ENCODE data around the gene FYB1.

FYB1 gene

DNA sequence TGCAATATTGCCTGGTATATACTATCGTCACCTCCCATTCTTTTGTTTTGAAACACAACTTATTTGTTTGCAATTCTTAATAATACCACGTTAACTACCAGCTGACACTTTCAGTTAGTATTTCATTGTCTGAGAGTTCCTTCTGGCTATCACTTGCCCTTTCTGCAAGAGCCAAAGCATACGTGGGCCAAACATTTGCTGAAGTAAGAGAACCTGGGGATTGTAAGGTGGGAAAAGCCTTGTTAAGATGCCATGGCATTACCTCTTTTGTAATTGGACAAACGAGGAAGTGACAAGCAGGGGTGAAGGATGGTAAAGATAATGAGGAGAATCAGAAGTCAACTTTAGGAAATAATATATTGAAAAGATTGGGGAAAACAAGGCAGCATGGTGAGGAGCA, 47.7 kb downstream of the FYB1 start:
- Histone ChIP-seq H3K36me3 (no peaks in the 10 kb centered on the region), H3K9me3 (no peaks in the 10 kb centered on the region), H3K4me1 (no peaks in the 10 kb centered on the region), H3K27me3 (peaks cover 6% of the 10 kb centered on the region; the same call in 1 of the 2 replicates), H3K4me3 (ENCODE audit: low read depth, low read length) (no peak overlapping the region)
- TF ChIP-seq, protein P1, sequence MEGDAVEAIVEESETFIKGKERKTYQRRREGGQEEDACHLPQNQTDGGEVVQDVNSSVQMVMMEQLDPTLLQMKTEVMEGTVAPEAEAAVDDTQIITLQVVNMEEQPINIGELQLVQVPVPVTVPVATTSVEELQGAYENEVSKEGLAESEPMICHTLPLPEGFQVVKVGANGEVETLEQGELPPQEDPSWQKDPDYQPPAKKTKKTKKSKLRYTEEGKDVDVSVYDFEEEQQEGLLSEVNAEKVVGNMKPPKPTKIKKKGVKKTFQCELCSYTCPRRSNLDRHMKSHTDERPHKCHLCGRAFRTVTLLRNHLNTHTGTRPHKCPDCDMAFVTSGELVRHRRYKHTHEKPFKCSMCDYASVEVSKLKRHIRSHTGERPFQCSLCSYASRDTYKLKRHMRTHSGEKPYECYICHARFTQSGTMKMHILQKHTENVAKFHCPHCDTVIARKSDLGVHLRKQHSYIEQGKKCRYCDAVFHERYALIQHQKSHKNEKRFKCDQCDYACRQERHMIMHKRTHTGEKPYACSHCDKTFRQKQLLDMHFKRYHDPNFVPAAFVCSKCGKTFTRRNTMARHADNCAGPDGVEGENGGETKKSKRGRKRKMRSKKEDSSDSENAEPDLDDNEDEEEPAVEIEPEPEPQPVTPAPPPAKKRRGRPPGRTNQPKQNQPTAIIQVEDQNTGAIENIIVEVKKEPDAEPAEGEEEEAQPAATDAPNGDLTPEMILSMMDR (IDR thresholded peaks at IDR 0.05; ENCODE audit: low read depth, low read length) = no peak
- DNase-seq = no peak

DNA sequence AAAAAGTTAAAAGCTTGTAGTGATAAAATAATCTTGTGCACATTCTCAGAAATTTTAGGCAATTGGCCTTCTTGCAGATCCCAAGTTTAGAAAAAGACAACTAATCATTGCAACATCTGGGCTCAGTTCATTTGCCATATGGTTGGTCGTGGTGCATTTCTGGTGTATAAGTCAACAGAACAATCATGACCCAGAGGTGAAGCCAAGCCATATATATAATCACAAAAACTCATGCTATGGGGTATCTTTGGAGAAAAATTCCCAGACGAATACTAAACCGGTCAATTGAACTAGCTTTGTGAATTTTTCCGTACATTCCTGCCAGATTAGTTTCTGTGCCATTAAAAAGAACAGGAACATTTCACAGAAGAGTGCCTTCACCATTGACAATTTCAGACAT, 50.3 kb downstream of the FYB1 start:
- TF ChIP-seq, protein P1 (IDR thresholded peaks at IDR 0.05; ENCODE audit: low read depth, low read length) = no peak
- no peak overlapping the region for H3K4me3 ChIP-seq (ENCODE audit: low read depth, low read length)
- H3K4me1 ChIP-seq = no peaks in the 10 kb centered on the region
- 0 out of 2 replicates have a peak, but pooled peaks cover 6% of the 10 kb centered on the region for H3K27me3 ChIP-seq
- DNase-seq = no peak
- H3K36me3 ChIP-seq = no peaks in the 10 kb centered on the region
- H3K9me3 ChIP-seq = no peaks in the 10 kb centered on the region

DNA sequence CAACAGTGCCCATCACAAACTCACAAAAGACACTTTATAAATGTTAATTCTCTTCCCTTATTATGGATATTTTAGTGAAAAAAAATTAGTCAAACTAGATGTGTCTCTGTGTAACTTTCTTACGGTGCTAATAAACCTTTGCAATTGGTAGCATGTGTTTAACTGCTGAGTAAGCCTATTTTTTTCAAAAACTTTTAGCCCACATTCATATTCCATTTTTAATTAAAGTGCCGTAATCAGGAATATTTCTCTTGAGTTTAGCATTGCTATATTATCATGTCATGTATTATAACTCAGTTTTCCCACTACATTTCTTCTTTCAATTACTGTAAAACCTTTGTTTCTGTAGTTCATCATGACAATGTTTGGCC, 51.4 kb downstream of the FYB1 start:
- TF ChIP-seq, protein P1 (IDR thresholded peaks at IDR 0.05; ENCODE audit: low read depth, low read length) = no peak
- H3K4me3 ChIP-seq (ENCODE audit: low read depth, low read length) = no peak overlapping the region
- H3K27me3 ChIP-seq = 0 out of 2 replicates have a peak, but pooled peaks cover 6% of the 10 kb centered on the region
- H3K4me1 ChIP-seq = no peaks in the 10 kb centered on the region
- no peaks in the 10 kb centered on the region for H3K36me3 ChIP-seq
- H3K9me3 ChIP-seq = no peaks in the 10 kb centered on the region
- no peak for DNase-seq

DNA sequence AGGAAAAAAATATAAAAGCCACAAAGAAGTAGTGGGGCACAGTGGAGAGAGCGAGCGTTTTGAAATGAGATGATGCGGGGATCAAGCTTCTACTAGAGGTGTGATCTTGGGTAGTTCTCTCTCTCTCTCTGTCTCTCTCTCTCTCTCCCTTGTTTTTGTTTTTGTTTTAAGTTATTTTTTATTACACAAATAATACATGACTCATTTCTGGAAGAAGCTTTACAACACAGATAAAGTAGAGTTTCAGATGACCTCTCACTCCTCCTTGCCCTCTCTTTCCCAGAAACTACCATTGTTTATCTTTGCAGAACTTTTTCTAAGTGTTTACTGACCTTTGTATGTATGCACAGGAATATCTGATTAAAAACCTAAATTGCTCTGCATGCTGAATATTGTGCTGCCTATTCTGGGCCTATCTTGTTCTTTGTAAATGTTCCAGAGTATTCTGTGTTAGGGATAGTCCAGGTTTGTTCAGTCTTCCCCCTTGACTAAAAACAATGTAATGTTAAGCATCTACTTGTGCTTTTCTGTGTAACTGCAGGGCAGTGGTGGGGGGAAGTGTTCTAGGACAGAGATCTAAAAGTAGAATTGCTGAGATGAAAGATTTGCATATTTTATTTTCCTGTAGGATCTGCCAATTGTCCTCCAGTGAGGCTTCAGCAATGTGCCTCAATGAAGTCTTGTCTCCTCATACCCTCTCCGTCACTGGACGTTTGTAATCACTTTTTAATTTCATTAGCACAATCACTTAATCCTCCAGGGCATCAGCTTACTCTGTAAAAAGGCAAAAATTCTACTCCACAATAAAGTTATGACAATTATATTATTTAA, 52.0 kb downstream of the FYB1 start:
- Histone ChIP-seq H3K4me3 (ENCODE audit: low read depth, low read length) (no peak overlapping the region), H3K27me3 (0 out of 2 replicates have a peak, but pooled peaks cover 6% of the 10 kb centered on the region), H3K36me3 (no peaks in the 10 kb centered on the region), H3K4me1 (no peaks in the 10 kb centered on the region), H3K9me3 (no peaks in the 10 kb centered on the region)
- TF ChIP-seq, protein P1 (IDR thresholded peaks at IDR 0.05; ENCODE audit: low read depth, low read length) = no peak
- DNase-seq = no peak

DNA sequence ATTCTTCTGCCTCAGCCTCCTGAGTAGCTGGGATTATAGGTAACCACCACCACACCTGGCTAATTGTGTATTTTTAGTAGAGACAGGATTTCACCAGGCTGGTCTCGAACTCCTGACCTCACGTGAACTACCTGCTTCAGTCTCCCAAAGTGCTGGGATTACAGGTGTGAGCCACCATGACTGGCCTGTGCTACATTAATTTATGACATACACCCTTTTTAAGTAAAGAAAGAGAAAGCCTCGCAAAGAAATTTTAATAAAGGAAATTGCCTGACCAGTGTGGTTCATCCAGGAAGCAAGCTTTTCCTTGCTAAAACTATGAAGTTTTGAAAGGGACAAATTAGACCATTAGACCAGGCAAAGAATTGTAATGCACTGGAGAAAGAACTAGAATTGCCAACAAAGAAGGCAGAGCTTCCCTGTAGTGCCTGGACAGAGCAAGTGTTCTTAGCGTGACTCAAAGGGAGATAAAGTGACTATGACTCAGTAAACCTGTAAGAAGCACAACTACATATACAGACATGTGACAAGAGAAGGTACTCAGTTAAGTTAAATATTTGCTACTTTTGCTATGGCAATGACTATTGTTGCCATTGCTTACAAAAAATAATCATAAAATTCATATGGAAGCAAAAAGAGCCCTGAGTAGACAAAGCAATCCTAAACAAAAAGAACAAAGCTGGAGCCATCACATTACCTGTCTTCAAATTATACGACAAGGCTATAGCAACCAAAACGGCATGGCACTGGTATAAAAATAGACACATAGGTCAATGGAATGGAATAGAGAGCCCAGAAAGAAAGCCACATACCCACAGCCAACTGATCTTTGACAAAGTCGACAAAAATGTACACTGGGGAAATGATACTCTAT, 54.6 kb downstream of the FYB1 start:
- no peaks in the 10 kb centered on the region for H3K9me3 ChIP-seq
- no peaks in the 10 kb centered on the region for H3K36me3 ChIP-seq
- TF ChIP-seq, protein P1 (IDR thresholded peaks at IDR 0.05; ENCODE audit: low read depth, low read length) = no peak
- DNase-seq = no peak
- H3K4me1 ChIP-seq = no peaks in the 10 kb centered on the region
- H3K27me3 ChIP-seq = peaks cover 10% of the 10 kb centered on the region; the same call in 1 of the 2 replicates
- H3K4me3 ChIP-seq (ENCODE audit: low read depth, low read length) = no peak overlapping the region
